Tibial artery (tissue), 4 donors: ENCODE measurements around the gene GOLGA6C.
"Not testable (repeated sequence)": the region's sequence is repeated elsewhere in the genome, so short reads cannot be mapped to it uniquely, and the experiment has no call there.

Experiments used
- DNase-seq, 2 donors: peaks; one replicate each; pipeline ENCODE4 v3.0.0-alpha.2; 2019
- H3K27ac ChIP-seq, 2 donors: fragments of 200-600 bp; sonication (generic) in 1 of 2; 1 replicate in 1 of 2; 2 replicates in 1 of 2; pipeline ENCODE4 v1.5.1; 2018 to 2019; ENCODE audit warnings: mild to moderate bottlenecking in 1 of 2
- H3K27me3 ChIP-seq, 2 donors: fragments of 200-600 bp; sonication (generic) in 1 of 2; one replicate each; pipeline versions ENCODE4 v1.5.1 to v1.6.0; 2016 to 2019
- H3K36me3 ChIP-seq, 3 donors: fragments of 200-600 bp; sonication (generic) in 2 of 3; one replicate each; pipeline ENCODE4 v1.5.1; 2016 to 2019; ENCODE audit warnings: mild to moderate bottlenecking in 2 of 3
- H3K4me1 ChIP-seq, 4 donors: fragments of 200-600 bp; sonication (generic) in 2 of 4; 1 replicate in 3 of 4; 2 replicates in 1 of 4; pipeline ENCODE4 v1.5.1; 2016 to 2019
- H3K4me3 ChIP-seq, 2 donors: fragments of 200-600 bp; sonication (generic) in 1 of 2; 1 replicate in 1 of 2; 2 replicates in 1 of 2; pipeline ENCODE4 v1.5.1; 2018 to 2019; ENCODE audit warnings: mild to moderate bottlenecking in 2 of 2
- H3K9me3 ChIP-seq, 3 donors: fragments of 200-600 bp; sonication (generic) in 1 of 3; one replicate each; pipeline ENCODE4 v1.5.1; 2016 to 2019
- CTCF ChIP-seq, 2 experiments: fragments of 200-600 bp in 1 of 2; fragments of 450-650 bp in 1 of 2; IDR thresholded peaks; one replicate each; pipeline ENCODE4 v1.5.1; 2017 to 2019; ENCODE audit warnings: antibody characterized with exemption in 2 of 2, mild to moderate bottlenecking in 1 of 2, moderate library complexity in 1 of 2
- intact Hi-C: fragments of 100-400 bp; cut with DNase I; formaldehyde crosslinking; loops from one replicate; pipeline ENCODE4 v1.15.0; 2023; ENCODE audit warnings: low total_unique reads

The GOLGA6C gene

GRCh38 chr15:75249726-75250125 lies 8.4 kb upstream of the GOLGA6C start:
- Histone ChIP-seq H3K4me3 (no peak overlapping the region), H3K27me3 (peaks cover 0 to 20% of the 10 kb centered on the region in 2 donors), H3K4me1 (no peaks in the 10 kb centered on the region), H3K36me3 (no peaks in the 10 kb centered on the region), H3K27ac (no peak overlapping the region), H3K9me3 (no peaks in the 10 kb centered on the region)
- TF ChIP-seq CTCF (IDR thresholded peaks at IDR 0.05) = no peak
- intact Hi-C loops = no loop called here
- peak in 1 of 2 donors; percentile 34 for DNase-seq

GRCh38 chr15:75251343-75251742 lies 6.8 kb upstream of the GOLGA6C start:
- H3K4me1 ChIP-seq, DNase-seq, H3K9me3 ChIP-seq, H3K27ac ChIP-seq, intact Hi-C loops, H3K4me3 ChIP-seq, H3K36me3 ChIP-seq: not testable (repeated sequence)
- peaks cover 0 to 18% of the 10 kb centered on the region in 2 donors for H3K27me3 ChIP-seq

GRCh38 chr15:75252285-75252684 lies 5.8 kb upstream of the GOLGA6C start:
- H3K4me1 ChIP-seq, H3K4me3 ChIP-seq, H3K27ac ChIP-seq, DNase-seq, H3K9me3 ChIP-seq, H3K36me3 ChIP-seq, intact Hi-C loops: not testable (repeated sequence)
- H3K27me3 ChIP-seq = peaks cover 0 to 16% of the 10 kb centered on the region in 2 donors

GRCh38 chr15:75258620-75259343 lies 648 bp downstream of the GOLGA6C start:
- intact Hi-C loops, H3K9me3 ChIP-seq, H3K4me3 ChIP-seq, H3K27ac ChIP-seq, H3K36me3 ChIP-seq, H3K27me3 ChIP-seq, H3K4me1 ChIP-seq, DNase-seq: not testable (repeated sequence)

GRCh38 chr15:75259873-75260272 lies 1.7 kb downstream of the GOLGA6C start:
- H3K9me3 ChIP-seq, H3K27ac ChIP-seq, H3K4me1 ChIP-seq, H3K4me3 ChIP-seq, DNase-seq, H3K27me3 ChIP-seq, H3K36me3 ChIP-seq, intact Hi-C loops: not testable (repeated sequence)

GRCh38 chr15:75273751-75274359 lies 15.7 kb downstream of the GOLGA6C start:
- H3K27me3 ChIP-seq, H3K4me3 ChIP-seq, DNase-seq, intact Hi-C loops, H3K36me3 ChIP-seq, H3K9me3 ChIP-seq, H3K27ac ChIP-seq, H3K4me1 ChIP-seq: not testable (repeated sequence)

GRCh38 chr15:75274509-75275107 lies 16.5 kb downstream of the GOLGA6C start:
- intact Hi-C loops = not testable (repeated sequence)
- DNase-seq = peak; percentile 78 to 85

GRCh38 chr15:75275617-75276016 lies 17.5 kb downstream of the GOLGA6C start:
- intact Hi-C loops, H3K9me3 ChIP-seq: not testable (repeated sequence)
- DNase-seq = peak in 1 of 2 donors; percentile 58

More at GRCh38 chr15:75274509-75275107, 16.5 kb downstream of the GOLGA6C start:
- TF ChIP-seq CTCF (IDR thresholded peaks at IDR 0.05) = peak; percentile 56 to 62
- not testable (repeated sequence) for H3K27me3 ChIP-seq, H3K27ac ChIP-seq, H3K4me3 ChIP-seq, H3K36me3 ChIP-seq, H3K9me3 ChIP-seq, H3K4me1 ChIP-seq

GRCh38 chr15:75278497-75278896 lies 20.4 kb downstream of the GOLGA6C start:
- H3K27me3 ChIP-seq, H3K4me1 ChIP-seq, H3K9me3 ChIP-seq, H3K27ac ChIP-seq, intact Hi-C loops, H3K36me3 ChIP-seq, H3K4me3 ChIP-seq, DNase-seq: not testable (repeated sequence)

More at GRCh38 chr15:75275617-75276016, 17.5 kb downstream of the GOLGA6C start:
- not testable (repeated sequence) for H3K36me3 ChIP-seq, H3K27me3 ChIP-seq, H3K27ac ChIP-seq, H3K4me1 ChIP-seq, H3K4me3 ChIP-seq

GRCh38 chr15:75282572-75282971 lies 24.4 kb downstream of the GOLGA6C start, which contains the start of gene GOLGA6D:
GOLGA6D (plus strand) TSS chr15:75282835; CDS start chr15:75282876, 41 bp downstream.
- H3K27ac ChIP-seq, H3K27me3 ChIP-seq, H3K4me1 ChIP-seq, DNase-seq, H3K9me3 ChIP-seq, intact Hi-C loops, H3K36me3 ChIP-seq, H3K4me3 ChIP-seq: not testable (repeated sequence)

GRCh38 chr15:75284152-75284551 lies 26.0 kb downstream of the GOLGA6C start:
- H3K36me3 ChIP-seq, intact Hi-C loops, H3K4me3 ChIP-seq, H3K9me3 ChIP-seq, H3K27ac ChIP-seq, H3K4me1 ChIP-seq, H3K27me3 ChIP-seq, DNase-seq: not testable (repeated sequence)

GRCh38 chr15:75293660-75294059 lies 35.5 kb downstream of the GOLGA6C start:
- H3K4me1 ChIP-seq, H3K27me3 ChIP-seq, DNase-seq, H3K9me3 ChIP-seq, H3K36me3 ChIP-seq, H3K4me3 ChIP-seq, intact Hi-C loops, H3K27ac ChIP-seq: not testable (repeated sequence)
